Stimulated activated CD4-positive, alpha-beta T cell treated with anti-CD3 and anti-CD28 coated beads, TNF-alpha, amount 100 ng/mL, for 24 hours (primary cell): ENCODE data around the gene AGPAT3.
"Not testable (repeated sequence)": the region's sequence is repeated elsewhere in the genome, so short reads cannot be mapped to it uniquely, and the experiment has no call there.

Experiments used
- DNase-seq, 3 experiments: peaks; one replicate each; pipeline ENCODE4 v3.0.0-alpha.2; 2020; ENCODE audit warnings: low read depth in 3 of 3

Gene AGPAT3

GRCh38 chr21:43882952-43883545, 18.0 kb downstream of the AGPAT3 start:
- DNase-seq: no peak

DNA sequence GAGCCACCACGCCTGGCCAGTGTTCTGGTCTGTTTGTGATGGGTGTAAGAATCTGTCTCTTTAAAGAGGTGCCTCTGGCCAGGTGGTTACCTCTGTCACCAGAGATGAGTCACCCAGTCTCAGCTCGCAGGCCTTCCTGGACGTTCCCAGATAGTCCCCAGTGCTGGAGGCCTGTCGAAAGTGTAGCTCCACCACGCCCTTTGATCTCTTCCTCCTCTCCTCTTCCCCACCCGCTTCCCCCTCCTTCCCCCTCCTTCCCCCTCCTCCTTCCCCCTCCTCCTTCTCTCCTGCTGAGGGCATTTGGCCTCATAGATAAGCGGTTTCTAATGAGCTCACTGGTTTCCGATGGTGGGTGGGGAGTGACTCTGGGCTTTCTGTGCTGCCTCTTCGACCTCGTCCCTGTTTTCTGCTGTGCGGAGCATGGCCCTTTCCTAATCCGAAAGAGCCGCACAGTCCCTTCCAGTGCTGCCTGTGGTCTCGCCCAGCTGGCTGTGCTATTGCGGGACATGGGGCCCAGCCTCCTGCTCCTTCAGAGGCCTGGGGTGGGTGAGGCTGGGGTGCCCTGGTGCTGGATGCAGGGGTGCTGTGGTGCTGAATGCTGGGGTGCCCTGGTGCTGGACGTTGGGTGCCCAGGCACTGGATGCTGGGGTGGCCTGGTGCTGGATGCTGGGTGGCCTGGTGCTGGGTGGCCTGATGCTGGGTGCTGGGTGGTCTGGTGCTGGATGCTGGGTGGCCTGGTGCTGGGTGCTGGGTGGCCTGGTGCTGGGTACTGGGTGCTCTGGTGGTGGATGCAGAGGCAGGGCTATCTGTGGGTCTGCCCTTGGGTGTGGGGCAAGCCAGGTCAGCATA, 19.2 kb downstream of the AGPAT3 start:
- DNase-seq: peak in 1 of 3 experiments; percentile 33

- DNase-seq: no peak
Observed at GRCh38 chr21:43884861-43885417, 19.9 kb downstream of the AGPAT3 start.

DNA sequence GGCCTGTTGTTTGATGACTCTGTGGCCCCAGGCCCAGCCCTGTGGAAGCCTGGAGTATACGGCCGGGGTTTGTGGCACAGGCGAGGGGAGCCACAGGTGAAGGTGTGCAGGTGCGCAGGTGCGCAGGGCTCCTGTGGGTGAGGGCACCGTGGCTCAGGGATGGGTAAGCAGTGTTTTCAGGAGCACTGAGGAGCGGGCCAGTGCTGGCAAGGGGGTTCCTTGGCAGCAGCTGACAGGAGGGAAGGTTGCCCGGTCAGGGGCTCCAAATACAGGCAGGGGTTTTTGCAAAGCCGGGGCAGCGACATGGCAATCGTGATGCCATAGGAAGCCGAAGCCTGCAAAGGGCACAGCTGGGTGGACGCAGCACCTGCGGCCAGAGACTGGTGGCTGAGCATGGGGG, 20.7 kb downstream of the AGPAT3 start:
- no peak for DNase-seq

DNA sequence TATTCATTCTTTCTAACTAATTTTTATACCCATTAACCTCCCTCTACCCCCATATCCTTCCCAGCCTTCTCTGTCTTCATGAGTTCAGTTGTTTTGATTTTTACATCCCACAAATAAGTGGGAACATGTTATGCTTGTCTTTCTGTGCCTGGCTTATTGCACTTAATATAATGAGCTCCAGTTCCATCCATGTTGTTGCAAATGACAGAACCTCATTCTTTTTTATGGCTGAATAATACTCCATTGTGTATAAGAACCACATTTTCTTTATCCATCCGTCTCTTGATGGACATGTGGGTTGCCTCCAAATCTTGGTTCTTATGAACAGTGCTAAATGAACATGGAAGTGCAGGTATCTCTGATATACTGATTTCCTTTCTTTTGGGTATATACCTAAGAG, 21.5 kb downstream of the AGPAT3 start:
- no peak for DNase-seq

- DNase-seq: no peak
Observed at GRCh38 chr21:43889069-43889468, 24.0 kb downstream of the AGPAT3 start.

DNA sequence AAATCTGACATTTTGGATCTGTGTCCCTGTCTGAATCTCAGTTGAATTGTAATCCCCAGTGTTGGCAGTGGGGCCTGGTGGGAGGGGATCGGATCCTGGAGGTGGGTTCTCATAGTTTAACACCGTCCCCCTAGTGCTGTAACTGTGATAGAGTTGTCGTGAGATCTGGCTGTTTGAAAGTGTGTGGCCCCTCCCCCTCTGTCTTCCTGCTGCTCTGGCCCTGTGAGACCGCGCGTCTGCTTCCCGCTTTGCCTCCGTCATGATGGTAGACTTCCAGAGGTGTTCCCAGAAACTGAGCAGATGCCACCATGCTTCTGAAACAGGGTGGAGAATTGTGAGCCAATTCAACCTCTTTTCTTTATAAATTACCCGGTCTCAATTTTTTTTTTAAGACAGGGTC, 25.0 kb downstream of the AGPAT3 start:
- DNase-seq: no peak

- no peak for DNase-seq
Observed at GRCh38 chr21:43892334-43892733, 27.3 kb downstream of the AGPAT3 start.

DNA sequence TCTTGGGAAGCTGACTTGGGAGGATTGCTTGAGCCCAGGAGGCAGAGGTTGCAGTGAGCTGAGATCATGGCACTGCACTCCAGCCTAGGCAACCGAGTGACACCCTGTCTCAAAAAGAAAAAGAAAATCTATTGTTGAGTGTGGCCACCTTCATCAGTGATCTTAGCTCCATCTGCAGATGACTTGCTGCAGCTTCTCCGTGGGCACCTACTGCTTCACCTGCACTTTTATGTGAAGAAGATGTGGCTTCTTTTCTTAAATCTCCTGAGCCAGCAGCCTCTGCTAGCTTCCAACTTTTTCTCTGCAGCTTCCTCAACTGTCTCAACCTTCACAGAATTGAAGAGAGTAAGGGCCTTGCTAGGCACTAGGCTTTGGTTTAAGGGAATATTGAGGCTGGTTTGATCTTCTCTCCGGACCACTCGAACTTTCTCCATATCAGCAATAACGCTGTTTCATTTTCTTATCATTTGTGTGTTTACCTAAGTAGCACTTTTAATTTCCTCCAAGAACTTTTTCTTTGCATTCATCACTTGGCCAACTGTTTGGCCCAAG, 28.0 kb downstream of the AGPAT3 start:
- DNase-seq: no peak

DNA sequence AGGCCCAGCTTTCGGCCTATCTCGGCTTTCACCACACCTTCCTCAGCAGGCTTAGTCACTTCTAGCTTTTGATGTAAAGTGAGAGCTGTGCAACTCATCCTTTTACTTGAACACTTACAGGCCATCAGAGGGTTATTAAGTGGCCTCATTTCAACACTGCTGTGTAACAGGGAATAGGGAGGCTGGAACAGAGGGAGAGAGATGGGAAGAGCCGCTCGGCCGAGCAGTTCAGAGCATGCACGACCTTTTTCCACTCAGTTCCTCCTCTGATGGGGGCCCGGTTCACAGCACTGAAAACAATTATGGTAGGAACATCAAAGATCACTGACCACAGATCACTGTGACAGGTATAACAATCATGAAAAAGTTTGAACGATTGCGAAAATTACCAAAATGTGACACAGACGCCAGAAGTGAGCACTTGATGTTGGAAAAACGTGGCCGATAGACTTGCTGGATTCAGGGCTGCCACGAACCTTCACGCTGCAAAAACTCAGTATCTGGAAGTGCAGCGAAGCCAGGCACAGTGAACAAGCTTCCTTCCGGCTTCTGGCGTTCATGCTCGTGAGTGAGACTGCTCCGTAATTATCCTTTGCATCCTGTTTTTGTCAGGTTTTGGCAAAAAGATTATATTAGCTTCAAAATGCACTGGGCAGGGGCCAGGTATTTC, 28.6 kb downstream of the AGPAT3 start:
- DNase-seq: peak in 1 of 3 experiments; percentile 41

DNA sequence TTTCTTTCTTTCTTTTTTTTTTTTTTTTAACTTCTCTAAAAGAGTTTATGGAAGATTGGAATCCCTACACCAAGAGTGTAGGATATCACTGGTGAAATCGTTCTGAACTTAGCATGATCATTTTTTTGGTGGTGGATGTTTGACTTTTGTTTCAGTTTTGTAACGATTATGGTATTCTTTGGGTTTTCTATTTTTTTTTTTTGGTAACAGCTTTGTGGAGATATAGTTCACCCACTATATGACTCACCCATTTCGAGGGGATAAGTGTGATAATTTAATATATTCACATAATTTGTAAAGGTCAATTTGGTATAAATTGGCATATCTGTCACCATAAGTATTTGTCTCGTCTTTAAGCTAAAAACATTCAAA, 29.2 kb downstream of the AGPAT3 start:
- DNase-seq: no peak

- DNase-seq: no peak
Observed at GRCh38 chr21:43895196-43895595, 30.2 kb downstream of the AGPAT3 start.

- DNase-seq: not testable (repeated sequence)
Observed at GRCh38 chr21:43896696-43897299, 31.8 kb downstream of the AGPAT3 start.

DNA sequence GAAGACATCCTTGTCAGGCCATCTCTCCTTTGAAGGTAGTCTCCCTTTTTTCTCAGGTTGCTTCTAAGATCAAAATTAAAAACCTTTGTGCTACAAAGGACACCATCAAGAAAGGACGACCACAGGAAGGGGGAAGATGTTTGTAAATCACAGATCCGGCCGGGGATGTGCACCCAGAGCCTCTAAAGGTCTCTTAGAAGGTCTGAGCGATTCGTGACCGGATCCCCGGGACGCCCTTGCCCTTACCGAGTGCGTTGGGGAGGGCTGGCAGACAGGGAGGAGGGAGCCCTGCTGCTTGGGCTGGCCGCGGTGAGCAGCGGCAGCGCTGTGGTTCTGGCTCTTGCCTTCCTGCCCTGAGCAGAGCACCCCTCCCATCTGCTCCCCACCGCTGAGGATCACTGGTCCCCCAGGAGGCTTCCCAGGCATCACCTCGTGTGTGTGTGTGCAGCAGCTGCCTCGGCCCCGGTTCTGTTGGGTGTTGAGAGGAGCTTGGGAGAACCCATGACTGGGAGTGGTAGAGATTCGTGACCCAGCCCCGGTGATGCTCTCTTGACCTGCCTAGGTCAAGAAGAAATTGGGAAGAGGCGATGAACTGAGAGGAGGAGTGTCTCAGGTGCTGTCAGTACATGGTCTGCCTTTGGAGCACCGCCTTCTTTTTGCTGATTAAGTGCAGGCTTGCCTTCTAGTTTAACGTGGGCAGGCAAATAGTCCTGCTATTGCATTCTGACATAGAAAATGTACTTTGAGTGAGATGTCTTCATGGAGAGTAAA, 34.5 kb downstream of the AGPAT3 start:
- DNase-seq: no peak

GRCh38 chr21:43900078-43900385, 35.0 kb downstream of the AGPAT3 start:
- no peak for DNase-seq

DNA sequence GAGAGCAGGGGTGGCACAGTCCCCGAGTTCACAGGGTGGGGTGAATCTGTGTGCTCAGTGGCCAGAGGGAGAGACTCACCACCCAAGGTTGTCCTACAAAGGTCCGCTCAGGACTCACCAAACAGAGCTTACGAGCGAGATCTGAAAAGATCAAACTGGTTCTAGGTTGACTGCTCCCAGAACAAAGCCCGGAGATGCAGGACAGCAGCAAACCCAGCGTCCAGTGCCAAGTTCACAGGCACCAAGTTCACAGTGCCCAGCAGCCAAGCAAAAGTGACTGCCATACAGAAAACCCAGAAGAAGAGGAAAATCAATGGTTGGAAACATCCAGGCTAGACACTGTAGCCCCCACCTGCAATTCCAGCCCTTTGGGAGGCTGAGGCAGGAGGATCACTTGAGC, 35.7 kb downstream of the AGPAT3 start:
- no peak for DNase-seq

DNA sequence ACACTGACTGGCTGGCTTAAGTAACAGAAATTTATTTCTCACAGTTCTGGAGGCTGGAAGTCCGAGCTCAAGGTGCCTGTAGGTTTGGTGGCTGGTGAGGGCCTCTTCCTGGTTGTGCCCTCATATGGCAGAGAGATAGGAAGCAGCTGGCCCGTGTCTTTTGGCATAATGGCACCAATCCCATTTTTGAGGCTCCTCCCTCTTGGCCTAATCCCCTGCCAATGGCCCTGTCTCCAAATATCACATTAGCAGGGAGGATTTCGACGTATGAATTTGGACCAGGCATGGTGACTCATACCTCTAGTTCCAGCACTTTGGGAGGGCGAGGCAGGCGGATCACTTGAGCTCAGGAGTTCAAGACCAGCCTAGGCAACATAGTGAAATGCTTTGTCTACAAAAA, 37.4 kb downstream of the AGPAT3 start:
- no peak for DNase-seq

- no peak for DNase-seq
Observed at GRCh38 chr21:43903451-43904091, 38.5 kb downstream of the AGPAT3 start.

- DNase-seq: no peak
Observed at GRCh38 chr21:43904331-43904781, 39.3 kb downstream of the AGPAT3 start.

DNA sequence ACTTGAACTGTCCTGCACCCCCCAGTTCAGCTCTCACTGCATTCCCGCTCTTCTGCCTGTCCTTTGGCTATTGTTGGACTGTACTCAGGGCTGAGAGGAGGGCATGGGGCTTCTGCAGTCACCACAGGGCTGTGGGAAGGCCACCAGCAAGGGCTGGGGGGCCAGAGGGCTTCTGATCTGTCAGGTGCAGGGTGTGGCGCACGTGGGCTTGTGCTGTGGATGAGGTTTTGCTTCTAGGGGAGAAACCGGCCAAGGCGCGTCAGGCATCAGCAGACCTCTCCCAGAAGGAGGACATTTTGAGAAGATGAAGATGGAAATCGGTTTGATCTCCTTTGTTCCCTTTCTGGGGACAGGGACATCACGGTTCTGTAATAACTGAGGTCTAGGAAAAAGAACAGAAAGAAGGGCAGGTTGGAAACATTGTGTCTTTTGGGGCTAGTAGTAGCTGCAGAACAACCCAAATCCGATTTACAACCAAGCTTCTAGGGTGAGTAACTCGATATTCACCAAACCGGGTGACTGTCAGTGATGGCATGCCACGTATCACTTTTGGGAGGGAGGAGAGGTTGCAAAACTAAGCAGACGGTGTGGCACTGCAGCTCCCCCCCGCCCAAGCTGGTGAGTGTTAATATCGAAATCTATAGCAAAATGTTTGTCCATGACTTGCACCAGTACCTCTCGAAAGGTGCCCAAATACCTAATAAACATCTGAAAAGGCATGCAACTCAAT, 40.9 kb downstream of the AGPAT3 start:
- DNase-seq: no peak
